ENCODE measurements around the gene HLX. TPM values are rescaled to one million over a fixed set of nuclear protein-coding genes. Genes with fewer than 3 reads are reported as not detected.

HLX gene
- total and polyA plus RNA-seq, 9 of the 15 experiments (the other 6 are each of a cell fraction or from before 2014, with no cell fraction given): 0.10 to 3.0 (median 1.6) TPM

DNA sequence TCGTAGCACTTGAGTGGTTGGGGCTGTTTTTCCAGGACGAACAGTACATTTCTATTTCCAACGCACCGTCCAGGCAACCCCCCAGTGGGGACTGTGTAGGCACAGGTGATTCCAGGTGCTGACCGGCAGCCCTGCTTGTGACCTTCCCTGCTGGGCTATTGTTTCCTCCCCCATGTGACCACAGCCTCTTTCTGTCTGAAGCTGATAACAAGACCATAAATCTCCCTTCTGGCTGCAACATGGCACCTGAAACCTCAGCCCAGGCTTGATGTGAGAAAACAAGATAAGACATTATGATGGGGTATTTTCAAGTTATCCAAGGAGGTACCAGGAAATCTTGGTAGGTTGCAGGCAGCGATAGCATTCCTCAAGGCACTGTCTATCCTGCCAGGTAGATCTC lies 48.2 kb downstream of the HLX start (continued):
- TF ChIP-seq ZKSCAN1 (IDR thresholded peaks at IDR 0.05; ENCODE audit: low read depth, low read length): no peak
- TF ChIP-seq, protein P1, sequence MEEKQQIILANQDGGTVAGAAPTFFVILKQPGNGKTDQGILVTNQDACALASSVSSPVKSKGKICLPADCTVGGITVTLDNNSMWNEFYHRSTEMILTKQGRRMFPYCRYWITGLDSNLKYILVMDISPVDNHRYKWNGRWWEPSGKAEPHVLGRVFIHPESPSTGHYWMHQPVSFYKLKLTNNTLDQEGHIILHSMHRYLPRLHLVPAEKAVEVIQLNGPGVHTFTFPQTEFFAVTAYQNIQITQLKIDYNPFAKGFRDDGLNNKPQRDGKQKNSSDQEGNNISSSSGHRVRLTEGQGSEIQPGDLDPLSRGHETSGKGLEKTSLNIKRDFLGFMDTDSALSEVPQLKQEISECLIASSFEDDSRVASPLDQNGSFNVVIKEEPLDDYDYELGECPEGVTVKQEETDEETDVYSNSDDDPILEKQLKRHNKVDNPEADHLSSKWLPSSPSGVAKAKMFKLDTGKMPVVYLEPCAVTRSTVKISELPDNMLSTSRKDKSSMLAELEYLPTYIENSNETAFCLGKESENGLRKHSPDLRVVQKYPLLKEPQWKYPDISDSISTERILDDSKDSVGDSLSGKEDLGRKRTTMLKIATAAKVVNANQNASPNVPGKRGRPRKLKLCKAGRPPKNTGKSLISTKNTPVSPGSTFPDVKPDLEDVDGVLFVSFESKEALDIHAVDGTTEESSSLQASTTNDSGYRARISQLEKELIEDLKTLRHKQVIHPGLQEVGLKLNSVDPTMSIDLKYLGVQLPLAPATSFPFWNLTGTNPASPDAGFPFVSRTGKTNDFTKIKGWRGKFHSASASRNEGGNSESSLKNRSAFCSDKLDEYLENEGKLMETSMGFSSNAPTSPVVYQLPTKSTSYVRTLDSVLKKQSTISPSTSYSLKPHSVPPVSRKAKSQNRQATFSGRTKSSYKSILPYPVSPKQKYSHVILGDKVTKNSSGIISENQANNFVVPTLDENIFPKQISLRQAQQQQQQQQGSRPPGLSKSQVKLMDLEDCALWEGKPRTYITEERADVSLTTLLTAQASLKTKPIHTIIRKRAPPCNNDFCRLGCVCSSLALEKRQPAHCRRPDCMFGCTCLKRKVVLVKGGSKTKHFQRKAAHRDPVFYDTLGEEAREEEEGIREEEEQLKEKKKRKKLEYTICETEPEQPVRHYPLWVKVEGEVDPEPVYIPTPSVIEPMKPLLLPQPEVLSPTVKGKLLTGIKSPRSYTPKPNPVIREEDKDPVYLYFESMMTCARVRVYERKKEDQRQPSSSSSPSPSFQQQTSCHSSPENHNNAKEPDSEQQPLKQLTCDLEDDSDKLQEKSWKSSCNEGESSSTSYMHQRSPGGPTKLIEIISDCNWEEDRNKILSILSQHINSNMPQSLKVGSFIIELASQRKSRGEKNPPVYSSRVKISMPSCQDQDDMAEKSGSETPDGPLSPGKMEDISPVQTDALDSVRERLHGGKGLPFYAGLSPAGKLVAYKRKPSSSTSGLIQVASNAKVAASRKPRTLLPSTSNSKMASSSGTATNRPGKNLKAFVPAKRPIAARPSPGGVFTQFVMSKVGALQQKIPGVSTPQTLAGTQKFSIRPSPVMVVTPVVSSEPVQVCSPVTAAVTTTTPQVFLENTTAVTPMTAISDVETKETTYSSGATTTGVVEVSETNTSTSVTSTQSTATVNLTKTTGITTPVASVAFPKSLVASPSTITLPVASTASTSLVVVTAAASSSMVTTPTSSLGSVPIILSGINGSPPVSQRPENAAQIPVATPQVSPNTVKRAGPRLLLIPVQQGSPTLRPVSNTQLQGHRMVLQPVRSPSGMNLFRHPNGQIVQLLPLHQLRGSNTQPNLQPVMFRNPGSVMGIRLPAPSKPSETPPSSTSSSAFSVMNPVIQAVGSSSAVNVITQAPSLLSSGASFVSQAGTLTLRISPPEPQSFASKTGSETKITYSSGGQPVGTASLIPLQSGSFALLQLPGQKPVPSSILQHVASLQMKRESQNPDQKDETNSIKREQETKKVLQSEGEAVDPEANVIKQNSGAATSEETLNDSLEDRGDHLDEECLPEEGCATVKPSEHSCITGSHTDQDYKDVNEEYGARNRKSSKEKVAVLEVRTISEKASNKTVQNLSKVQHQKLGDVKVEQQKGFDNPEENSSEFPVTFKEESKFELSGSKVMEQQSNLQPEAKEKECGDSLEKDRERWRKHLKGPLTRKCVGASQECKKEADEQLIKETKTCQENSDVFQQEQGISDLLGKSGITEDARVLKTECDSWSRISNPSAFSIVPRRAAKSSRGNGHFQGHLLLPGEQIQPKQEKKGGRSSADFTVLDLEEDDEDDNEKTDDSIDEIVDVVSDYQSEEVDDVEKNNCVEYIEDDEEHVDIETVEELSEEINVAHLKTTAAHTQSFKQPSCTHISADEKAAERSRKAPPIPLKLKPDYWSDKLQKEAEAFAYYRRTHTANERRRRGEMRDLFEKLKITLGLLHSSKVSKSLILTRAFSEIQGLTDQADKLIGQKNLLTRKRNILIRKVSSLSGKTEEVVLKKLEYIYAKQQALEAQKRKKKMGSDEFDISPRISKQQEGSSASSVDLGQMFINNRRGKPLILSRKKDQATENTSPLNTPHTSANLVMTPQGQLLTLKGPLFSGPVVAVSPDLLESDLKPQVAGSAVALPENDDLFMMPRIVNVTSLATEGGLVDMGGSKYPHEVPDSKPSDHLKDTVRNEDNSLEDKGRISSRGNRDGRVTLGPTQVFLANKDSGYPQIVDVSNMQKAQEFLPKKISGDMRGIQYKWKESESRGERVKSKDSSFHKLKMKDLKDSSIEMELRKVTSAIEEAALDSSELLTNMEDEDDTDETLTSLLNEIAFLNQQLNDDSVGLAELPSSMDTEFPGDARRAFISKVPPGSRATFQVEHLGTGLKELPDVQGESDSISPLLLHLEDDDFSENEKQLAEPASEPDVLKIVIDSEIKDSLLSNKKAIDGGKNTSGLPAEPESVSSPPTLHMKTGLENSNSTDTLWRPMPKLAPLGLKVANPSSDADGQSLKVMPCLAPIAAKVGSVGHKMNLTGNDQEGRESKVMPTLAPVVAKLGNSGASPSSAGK (IDR thresholded peaks at IDR 0.05): no peak
- TF ChIP-seq, protein P2, sequence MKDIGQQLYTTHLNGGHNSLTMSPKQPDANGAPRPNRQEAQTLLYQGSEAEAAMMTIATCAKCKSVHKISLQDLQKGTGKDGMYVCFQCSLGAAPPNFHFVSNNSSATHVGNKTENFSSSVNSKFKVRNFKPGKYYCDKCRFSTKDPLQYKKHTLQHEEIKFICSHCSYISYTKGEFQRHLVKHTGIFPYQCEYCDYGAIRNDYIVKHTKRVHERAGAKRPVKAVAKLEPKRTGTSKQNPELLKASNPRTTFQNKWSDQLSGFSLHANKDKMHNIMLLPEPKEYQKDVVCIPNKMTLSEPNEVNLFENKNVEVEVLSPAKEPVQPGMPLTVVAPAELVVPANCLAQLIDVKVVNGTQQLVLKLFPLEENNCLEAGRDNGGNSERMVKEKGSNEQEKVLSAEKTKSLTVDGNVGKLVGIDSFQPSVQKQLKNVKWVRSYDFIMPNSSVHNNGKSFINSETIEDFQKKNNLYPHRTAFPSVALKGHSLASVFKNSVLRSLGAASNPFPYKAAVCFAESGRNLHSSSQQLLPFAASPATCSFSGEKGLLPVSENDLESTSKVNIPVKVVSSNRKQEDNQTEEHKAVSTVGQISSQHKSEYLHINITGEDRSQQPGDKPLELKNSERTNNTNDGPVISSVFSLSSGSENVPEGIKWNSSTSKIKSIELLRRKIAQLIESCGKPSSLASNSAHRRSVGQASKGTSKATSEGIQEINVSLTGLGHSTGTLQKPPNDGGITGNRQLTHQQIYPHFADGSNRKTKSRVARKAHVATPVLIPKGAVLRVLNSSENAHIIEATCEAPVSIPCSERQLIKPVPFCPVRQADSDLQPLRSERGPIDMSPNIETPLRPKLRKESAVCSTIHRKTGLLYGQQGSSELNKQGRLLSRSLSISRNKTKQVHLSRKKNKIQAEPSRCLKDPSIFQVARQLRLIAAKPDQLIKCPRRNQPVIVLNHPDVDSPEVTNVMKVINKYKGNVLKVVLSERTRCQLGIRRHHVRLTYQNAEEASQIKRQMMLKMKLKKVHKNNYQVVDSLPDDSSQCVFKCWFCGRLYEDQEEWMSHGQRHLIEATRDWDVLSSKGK (CRISPR knock-in tag; IDR thresholded peaks at IDR 0.05): no peak
- no peak for TF ChIP-seq COPS2 (conservative IDR thresholded peaks at IDR 0.05)
- TF ChIP-seq, protein P3, sequence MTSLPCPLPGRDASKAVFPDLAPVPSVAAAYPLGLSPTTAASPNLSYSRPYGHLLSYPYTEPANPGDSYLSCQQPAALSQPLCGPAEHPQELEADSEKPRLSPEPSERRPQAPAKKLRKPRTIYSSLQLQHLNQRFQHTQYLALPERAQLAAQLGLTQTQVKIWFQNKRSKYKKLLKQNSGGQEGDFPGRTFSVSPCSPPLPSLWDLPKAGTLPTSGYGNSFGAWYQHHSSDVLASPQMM (CRISPR knock-in tag; IDR thresholded peaks at IDR 0.05): no peak
- TF ChIP-seq SIRT6 (IDR thresholded peaks at IDR 0.05; ENCODE audit: low read depth, low read length): no peak
- TF ChIP-seq, protein P4, sequence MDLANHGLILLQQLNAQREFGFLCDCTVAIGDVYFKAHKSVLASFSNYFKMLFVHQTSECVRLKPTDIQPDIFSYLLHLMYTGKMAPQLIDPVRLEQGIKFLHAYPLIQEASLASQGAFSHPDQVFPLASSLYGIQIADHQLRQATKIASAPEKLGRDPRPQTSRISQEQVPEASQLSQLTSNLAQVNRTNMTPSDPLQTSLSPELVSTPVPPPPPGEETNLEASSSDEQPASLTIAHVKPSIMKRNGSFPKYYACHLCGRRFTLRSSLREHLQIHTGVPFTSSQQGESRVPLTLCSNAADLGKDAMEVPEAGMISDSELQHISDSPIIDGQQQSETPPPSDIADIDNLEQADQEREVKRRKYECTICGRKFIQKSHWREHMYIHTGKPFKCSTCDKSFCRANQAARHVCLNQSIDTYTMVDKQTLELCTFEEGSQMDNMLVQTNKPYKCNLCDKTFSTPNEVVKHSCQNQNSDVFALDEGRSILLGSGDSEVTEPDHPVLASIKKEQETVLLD (IDR thresholded peaks at IDR 0.05): no peak
- no peak for TF ChIP-seq ZNF507 (tag; conservative IDR thresholded peaks at IDR 0.05)
- TF ChIP-seq, protein P5, sequence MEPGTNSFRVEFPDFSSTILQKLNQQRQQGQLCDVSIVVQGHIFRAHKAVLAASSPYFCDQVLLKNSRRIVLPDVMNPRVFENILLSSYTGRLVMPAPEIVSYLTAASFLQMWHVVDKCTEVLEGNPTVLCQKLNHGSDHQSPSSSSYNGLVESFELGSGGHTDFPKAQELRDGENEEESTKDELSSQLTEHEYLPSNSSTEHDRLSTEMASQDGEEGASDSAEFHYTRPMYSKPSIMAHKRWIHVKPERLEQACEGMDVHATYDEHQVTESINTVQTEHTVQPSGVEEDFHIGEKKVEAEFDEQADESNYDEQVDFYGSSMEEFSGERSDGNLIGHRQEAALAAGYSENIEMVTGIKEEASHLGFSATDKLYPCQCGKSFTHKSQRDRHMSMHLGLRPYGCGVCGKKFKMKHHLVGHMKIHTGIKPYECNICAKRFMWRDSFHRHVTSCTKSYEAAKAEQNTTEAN (CRISPR knock-in tag; IDR thresholded peaks at IDR 0.05): no peak
- no peak for TF ChIP-seq HNRNPUL1 (IDR thresholded peaks at IDR 0.05; ENCODE audit: low read length)

All from K562 (cell line).